NAMALWA (cell line): ENCODE data around the gene CTNNBIP1.
A peak's percentile ranks its signal among the peaks of the same experiment; 100 is the strongest.

Experiments
- DNase-seq: peaks from one replicate; pipeline ENCODE4 v3.0.0-alpha.2; 2015; ENCODE audit warnings: low spot score

CTNNBIP1 gene

DNA sequence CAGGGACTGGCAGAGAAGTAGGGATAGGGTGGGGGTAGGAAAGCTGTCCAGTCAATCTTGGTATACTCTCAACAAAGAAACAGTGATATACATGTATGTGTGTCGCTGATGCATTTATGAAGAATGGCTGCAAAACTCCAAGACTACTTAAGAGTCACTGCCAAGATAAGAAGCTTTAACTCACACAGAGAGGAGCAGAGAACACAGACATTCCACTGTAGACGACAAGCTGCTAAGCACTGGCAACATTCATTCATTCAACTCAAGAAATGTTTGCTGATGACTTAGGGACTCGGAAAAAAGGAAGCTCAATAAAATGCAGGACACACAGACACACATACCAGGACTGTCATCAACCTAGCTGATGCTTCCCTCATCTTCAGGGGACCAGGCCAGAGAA is 5.5 kb downstream of the CTNNBIP1 start:
- no peak for DNase-seq

DNA sequence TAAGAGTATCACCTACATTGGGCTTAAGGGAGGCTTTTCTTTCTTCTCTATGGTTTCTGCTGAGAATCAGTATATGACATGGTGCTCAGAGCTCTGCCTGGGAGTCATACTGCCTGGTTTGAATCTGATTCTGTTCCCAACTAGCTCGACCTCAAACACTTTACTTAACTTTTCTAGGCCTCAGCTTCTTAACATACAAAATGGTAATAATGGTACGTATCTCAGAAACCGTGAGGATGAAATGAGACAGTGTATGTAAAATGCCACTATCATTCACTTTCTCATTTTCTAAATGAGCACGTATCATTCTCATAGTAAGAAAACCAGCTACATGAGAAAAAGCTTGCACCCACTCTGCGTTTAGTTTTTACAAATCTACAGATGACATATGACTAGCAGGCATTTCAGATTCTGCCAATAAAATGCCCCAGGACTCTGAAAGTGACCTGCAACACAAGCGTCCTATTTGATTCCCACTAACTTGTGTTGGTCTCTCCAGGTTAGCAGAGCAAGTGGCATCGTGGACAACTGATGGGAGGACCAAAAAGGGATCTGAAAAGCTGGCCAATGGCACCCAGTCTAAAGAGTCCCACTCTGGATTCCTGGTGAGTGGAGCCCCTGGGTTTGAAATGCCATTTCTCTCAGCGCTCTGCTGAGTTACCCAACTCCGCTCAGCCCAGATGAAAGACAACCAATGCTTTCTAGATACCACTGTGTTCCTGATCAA is 6.1 kb downstream of the CTNNBIP1 start:
- no peak for DNase-seq

DNA sequence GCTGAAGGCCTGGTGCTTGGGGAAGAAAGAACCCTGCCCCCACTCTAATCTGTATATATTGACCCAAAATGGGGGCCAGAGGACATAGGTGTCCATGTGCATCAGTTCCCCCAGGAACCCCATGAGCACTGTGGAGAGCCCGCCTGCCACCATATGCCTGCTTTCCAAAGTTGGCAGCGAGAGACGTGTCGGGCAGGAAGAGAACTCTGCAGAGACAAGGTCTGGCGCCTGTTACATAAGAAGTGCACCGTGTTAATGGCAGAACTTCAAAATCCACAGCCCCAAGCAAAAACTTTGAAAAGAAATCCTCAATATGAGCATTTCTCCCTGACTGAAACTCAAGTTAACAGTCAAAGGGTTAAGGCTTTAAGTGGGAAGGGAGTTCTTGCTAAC is 8.0 kb downstream of the CTNNBIP1 start:
- DNase-seq, result no peak

DNA sequence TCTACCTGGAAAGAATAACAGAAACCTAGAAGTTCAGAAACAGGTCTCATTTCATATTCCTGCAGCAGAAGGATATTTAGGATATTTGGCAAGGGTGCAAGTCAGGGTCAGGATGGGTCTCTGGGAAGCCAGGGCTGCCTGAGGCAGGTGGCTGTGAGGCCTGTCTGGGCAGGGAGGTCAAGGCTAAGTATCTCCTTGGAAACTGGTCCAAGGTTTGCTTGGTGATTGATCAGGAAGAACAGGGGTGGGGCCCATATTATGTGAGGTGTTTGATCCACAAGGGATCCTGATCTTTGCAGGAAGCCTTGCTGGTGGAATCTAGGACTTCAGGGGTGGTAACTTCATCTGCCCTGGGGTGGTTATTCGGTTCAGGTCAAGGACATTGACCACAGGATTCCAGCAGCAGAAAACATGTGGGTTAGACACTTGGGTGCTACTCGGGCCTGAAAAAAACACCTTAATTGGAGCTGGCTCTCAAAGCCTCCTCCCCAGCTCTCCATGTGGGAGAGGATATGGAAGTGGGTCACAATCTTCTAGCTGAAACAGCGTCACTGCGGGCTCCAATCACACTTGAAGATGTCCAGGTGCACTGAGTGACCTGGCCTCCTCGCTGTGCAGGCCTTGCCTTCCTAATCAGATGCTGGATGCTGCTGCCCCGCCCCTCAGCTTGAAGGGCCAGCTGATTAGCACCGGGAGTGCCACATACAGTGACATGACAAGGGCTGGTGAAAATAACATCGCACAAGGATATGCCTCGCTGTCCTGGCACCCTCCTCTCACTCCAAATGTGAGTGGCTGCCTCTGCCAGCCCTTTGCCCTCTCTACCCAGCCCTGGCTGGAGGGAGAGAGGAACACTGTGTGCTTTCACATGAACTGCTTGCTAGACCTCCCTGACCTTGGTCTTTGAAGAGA is 8.7 kb downstream of the CTNNBIP1 start:
- peak; percentile 3 for DNase-seq

DNA sequence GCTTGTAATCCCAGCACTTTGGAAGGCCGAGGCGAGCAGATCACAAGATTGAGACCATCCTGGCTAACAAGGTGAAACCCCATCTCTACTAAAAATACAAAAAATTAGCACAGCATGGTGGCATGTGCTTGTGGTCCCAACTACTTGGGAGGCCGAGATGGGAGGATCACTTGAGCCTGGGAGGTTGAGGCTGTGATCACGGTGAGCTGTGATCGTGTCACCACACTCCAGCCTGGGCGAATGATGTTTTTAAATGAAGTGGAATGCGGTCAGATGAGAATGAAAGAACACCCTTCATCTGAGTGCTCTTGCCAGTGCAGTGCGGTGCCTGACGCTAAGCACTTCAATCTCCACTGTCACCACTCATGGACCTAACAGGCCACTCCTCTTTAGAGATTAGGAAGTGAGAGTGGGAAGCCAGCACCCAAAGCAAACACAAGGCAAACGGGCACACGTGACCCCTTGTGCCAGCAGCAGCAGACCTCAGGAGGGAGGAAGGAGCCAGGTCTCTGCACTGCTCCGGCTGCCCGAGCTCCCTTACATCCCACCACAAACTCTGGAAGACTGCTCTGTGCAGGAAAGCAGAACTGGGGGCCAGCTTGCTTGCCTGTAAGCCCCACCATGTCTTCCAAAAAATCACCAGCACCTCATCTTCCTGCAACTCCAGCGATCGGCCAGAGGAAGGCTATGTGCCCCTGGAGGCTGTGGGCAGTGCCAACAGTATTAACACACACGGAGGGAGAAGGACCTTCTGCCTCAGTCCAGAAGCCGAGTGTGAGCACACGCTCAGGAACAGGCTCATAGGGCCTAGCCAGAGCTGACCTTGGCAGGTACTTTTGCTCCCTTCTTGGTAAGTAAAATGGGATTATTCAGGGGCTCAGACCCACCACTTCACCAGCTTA is 9.7 kb downstream of the CTNNBIP1 start:
- DNase-seq, result peak; percentile 34

DNA sequence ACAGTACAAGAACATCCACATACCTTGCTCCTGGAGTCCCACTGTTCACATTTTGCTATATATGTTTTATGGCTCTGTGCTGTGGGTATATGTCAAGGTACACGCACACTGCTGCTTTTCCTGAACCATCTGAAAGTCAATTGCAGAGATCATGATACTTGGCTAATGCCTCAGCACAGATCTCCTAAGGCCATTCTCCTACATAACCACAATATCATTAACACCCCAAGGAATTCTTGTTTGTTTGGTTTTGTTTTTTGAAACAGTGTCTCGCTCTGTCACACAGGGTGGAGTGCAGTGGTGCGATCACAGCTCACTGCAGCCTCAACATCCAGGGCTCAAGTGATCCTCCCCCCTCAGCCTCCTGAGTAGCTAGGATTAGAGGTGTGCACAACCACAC is 16.0 kb downstream of the CTNNBIP1 start:
- DNase-seq, result no peak

DNA sequence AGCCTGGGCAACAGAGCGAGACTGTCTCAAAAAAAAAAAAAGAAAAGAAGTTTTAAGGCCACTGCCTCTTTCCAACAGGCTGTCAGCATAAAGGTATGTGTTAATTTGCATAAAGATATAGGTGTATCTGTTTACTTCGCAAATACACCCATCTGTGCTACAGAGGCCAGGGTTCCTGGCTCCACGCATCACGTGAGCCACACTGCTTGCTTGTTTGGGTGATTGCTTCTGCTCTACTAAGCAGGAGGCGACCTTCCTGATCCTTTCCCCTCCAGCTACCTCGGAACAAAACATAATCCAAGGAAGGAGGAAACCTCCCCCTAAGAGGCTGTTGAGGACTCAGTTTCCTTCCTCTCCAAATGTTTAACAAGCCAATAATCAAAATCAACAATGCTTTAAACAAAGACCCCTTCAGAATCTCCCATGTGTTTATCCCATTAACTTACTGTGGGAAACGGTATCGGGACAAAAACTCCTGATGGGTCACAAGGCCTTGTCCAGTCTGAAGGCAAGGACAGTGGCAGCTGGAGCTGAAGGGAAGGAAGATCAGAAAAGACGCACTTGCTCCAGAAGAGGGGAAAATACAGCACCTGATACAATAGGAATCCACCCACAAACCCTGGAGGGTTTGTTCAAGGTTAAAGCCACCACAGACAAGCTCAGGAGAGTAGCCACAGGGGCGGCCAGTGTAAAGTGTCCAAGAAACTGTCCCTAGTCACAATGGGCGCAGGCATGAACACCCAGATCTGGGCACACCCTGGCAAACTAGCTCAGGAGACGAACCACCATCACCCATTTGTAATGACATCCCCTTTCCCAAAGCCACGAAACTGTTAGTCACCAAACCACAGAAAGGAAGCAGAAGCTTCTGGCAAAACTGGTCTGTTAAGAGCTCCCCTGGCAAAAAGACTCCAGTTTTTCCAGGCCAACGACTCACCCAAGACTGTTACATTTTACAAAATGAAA is 17.2 kb downstream of the CTNNBIP1 start:
- DNase-seq, result no peak

DNA sequence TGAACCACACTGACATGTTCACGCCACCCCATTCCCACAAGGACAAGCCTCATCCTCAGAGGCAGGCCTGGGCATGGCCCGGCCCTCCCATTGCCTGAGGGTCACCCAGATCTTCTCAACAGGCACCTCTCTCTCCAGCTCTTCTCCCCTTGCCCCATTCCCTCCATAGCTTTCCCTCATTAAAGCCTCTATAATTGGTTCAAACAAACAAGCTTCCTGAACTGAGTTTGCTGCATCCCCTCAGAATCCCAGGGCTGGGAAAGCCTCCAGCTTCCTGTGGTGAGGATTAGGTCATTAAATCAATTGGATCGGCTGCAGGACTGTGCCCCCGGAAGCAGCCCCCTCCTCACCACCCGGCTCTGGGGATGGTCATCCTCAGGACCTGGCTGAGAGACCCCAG is 18.9 kb downstream of the CTNNBIP1 start:
- no peak for DNase-seq

DNA sequence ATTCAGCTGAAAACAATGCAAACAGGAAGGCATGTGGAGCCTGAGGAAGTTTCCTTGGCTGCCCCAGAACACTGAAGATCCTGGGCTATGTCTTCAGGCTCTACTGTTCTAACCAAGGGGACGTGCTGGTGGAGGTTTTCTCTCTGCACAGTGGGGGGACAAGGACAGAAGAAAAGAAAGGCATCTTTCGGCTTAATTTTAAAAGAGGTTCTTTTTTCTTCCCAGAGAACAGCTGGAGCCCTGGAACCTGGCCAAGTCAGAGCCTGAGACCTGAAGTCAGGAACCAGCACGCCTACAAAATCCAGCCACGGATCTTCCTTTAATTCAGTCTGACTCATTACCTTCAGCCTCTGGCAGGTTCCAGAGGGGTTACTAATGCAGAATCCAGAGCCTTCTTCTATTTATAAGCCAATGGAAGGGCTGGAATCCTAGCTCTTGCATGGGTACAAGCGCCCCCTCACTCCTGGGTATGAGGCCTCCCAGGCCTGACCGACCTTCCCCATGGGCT is 19.8 kb downstream of the CTNNBIP1 start:
- no peak for DNase-seq

DNA sequence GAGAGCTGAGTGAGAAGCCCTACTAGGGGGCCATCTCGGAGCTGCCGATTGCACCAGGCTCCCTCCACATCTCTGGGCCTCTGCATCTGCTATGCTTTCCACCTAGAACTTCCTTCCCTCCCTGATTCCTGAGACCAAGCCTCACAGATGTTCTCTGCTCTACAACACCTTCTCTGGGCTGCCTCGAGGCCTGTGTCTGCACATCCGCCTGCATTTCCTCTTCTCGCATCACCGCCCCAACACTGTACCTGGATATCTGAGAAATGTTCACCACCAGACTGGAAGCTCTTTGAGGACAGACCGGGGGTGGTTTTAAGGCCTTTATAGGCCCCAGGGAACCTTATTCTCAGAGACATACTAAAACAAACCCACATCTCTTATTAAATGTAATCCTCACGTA is 20.7 kb downstream of the CTNNBIP1 start:
- no peak for DNase-seq

DNA sequence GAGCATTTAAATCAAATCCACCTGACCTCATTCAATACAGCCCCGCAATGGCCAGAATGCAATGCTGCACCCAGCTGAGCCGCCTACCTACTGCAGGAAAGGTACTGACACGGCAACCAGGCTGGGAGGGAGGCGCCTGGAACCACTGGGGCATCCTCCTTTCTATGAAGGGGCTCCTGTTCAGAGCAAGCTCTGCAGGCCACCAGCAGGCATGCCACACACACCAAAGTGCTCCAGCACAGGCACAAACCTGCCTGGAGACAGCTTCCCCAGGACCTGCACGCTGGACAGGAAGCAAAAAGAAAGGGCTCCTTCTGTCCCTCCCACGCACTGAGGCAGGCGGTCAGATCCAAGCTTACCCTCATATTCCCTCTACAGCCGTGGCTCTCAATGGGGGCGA is 21.2 kb downstream of the CTNNBIP1 start:
- no peak for DNase-seq

DNA sequence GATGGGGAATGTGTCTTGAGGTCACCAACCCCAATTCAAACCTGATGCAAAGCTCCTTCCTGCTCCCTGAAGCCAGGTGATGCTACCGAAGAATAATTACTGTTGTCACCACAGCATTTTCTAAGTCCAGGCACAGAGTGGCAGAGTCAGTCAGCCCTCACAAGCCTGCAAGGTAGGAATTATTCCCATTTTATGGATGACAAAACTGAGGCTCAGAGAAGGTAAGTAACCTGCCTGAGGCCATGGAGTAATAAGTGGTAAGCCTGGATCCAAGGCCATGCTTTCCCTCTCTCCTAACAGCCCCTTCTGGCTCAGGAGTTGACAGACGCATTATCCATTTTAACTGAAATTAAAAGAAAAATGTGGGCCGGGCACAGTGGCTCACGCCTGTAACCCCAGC is 23.0 kb downstream of the CTNNBIP1 start:
- no peak for DNase-seq

DNA sequence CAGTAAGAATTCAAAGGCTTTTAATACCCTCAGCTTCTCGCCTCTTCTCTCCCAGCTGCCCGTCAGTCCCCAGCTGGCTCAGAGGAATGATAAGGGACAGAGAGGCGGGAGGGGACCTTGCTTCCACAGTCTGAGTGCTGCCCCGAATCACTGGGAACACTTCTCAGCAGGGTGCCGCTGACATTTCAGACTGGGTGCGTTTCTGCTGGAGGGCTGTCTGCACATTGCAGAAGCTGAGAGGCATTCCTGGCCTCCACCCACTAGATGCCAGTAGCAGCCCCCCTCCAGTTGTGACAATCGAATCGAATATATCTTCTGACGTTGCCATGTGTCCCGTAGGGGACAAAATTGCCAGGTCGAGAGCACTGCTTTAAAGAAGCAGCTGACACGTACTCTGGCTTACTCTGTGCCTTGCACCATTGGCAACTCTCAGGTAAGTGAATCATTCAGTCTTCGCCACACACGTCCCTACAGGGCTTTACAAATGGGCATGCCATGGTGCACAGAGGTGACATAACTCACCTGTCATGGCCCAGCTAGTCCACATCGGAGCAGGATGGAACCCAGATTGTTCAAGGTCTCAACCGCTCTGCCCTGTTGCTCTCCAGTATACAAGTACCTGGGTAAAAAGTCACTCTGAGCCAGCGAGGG is 23.9 kb downstream of the CTNNBIP1 start:
- DNase-seq, result no peak

DNA sequence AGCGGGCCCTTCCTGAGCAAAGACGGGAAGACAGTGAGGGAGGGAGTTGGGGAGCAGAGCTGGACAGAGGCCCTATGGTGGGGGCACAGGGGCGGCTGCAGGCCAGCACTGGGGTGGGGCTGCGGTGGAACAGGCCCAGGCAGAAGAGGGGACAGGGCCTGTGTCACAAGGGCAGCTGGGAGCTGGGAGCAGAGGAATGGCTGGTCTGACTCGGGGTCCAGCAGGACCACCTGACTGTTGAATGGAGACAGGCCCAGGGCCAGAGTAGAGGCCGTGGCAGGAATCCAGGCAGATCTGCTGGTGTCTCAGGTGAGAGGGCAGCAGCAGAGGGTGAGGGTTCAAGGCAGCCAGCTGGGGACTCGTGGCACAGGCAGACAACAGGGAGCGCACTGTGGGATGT is 25.3 kb downstream of the CTNNBIP1 start:
- DNase-seq, result no peak

DNA sequence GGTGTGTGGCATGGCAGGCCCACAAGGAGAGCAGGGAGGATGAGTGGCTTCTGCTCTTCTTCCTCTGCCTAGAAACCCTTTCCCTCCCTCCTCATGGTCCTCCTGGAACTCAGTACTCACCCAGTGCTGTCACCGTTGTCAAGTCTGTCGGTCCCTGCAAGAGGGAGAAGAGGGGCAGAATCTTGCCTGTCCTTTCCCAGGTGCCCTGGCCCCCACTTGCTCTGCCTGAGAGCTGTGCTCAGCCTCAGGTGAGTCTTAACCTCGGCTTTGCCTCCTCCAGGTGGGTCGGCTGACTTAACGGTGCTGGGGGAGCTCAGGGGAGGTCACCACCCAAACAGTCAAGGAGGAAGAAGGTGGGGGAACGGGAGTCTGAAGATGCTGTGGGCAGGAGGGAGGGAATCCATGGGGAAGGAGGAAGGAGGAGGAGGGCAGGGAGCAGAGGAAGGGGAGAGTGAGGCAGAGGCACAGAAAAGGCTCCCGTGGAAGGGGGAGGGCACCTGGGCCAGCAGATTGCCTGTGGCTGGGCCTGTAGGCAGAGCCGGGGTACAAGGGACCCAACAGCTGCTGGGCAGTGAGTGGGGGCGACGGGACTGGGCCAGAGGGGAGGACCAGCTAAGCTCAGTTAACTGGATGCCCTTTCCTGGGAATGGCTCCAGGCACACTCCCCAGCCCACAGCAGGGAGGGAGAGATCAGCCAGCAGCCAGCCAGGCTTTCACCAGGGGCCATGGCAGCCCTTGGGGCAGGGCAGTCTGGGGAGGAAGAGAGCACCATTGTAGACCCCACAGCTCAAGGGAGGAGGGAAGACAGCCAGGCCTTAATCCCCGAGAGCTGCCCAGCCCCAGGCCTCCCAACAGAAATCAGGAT is 26.3 kb downstream of the CTNNBIP1 start:
- no peak for DNase-seq

DNA sequence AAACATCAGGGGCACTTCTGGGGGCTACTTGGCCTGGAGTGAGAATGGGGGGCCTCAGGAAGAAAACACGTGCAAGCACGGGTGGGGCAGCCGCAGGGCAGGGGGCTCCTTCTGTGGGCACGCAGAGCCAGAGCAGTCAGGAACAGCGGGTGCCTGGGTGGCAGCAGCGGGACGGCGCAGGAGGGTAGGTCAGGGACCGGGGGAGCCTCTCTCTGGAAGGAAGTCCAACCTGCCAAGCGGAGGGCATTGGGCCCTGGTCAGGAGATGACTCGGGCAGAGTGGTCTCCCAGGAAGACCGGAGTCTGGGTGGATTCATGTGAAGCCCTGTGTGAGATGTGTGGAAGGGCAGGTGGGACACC is 27.1 kb downstream of the CTNNBIP1 start:
- DNase-seq, result no peak

DNA sequence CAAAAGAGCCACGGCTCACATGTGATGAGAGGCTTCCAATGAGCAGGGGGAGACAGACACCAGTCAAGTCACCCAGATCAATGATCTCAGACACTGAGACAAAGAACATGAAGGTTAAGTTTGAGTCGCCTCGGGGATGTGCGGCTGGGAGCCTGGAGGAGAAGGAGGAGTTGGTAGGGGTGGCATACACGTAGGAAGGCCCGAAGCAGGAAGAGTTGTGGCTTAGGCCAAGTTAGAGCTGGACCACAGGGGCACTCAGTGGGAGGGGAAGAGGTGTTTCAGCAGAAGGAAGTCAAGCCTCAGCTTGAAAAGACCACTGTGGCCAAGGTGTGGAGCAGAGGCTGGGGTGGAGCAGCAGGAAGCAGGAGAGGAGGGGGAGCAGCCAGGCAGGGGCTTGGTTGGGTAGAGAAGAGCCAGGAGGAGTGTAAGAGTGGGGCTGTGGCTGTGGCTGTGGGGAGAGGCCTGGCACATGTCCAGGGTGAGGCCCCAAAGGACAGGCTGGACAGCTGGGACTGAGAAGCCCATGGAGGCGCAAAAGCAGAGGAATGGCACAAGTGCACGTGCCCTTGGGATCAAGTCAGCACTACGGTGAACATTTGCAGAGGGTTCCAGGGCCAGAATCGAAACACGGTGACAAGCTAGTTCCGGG is 27.6 kb downstream of the CTNNBIP1 start:
- DNase-seq, result no peak

DNA sequence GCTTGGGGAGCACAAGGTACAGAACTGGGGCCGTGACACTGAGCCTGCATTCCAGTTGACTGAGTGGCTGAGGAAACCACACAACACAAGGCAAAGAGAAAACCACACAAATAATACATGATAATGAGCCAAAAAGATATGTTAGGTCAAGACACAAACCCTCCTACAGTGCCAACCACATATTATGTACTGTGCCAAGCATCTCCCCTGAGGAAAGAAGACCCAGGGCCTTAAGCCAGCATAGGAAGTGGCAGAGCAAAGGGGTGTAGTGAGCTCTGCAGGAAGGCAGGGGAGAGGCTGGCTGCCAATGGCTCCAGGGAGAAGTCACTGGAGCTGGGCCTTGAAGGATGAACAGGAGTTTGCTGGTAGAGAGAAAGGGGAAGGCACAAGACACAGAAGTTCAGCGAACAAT is 28.2 kb downstream of the CTNNBIP1 start:
- no peak for DNase-seq

DNA sequence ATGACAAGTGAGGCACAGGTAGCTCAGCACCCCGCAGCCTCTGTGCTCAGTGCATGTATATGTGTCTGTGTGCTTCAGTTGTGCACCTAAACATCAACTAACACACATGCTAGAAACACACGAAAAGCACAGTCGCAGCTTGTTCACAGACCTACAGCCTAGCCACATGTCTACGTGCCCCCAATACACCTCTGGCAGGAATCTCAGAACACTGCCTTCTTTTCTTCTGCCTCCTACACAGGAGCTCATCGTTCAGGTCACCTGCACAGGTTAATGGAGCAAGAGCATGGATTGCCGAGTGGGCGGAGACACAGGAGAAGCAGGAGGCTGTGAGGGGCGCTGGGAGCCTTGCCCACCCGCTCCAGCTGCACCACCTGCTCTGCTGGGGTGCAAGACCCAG is 31.7 kb downstream of the CTNNBIP1 start:
- DNase-seq, result no peak
